ENCODE measurements around the gene DLGAP1. TPM values are rescaled to one million over a fixed set of nuclear protein-coding genes. Genes with fewer than 3 reads are reported as not detected.

The DLGAP1 gene
- polyA plus RNA-seq, 1 of the 3 experiments (the other 2 are of a cell fraction) = not detected

GRCh38 chr18:3914109-3914508 is 541.0 kb downstream of the DLGAP1 start:
- TF ChIP-seq FOSL2 (IDR thresholded peaks at IDR 0.05; ENCODE audit: borderline replicate concordance, low read depth) (no peak), RXRA (IDR thresholded peaks at IDR 0.05; ENCODE audit: borderline replicate concordance, low read depth) (no peak), CHD2 (IDR thresholded peaks at IDR 0.05; ENCODE audit: low read length, partially characterized antibody) (no peak), GATA2 (CRISPR knock-in tag; IDR thresholded peaks at IDR 0.05) (no peak), REST (IDR thresholded peaks at IDR 0.05; ENCODE audit: low read depth, low read length) (no peak), TAF1 (IDR thresholded peaks at IDR 0.05; ENCODE audit: borderline replicate concordance, low read depth, low read length) (no peak), FOXJ3 (CRISPR knock-in tag; IDR thresholded peaks at IDR 0.05) (no peak), EZH2phosphoT487 (IDR thresholded peaks at IDR 0.05; ENCODE audit: borderline replicate concordance, low read depth) (no peak), YY1 (IDR thresholded peaks at IDR 0.05; ENCODE audit: low read depth) (no peak), SIN3A (IDR thresholded peaks at IDR 0.05; ENCODE audit: borderline replicate concordance, low read depth, low read length) (no peak), RCOR1 (IDR thresholded peaks at IDR 0.05; ENCODE audit: low read length) (no peak)
- TF ChIP-seq, protein P1, sequence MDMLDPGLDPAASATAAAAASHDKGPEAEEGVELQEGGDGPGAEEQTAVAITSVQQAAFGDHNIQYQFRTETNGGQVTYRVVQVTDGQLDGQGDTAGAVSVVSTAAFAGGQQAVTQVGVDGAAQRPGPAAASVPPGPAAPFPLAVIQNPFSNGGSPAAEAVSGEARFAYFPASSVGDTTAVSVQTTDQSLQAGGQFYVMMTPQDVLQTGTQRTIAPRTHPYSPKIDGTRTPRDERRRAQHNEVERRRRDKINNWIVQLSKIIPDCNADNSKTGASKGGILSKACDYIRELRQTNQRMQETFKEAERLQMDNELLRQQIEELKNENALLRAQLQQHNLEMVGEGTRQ (IDR thresholded peaks at IDR 0.05; ENCODE audit: borderline replicate concordance, low read depth, low read length) = no peak
- TF ChIP-seq, protein P2, sequence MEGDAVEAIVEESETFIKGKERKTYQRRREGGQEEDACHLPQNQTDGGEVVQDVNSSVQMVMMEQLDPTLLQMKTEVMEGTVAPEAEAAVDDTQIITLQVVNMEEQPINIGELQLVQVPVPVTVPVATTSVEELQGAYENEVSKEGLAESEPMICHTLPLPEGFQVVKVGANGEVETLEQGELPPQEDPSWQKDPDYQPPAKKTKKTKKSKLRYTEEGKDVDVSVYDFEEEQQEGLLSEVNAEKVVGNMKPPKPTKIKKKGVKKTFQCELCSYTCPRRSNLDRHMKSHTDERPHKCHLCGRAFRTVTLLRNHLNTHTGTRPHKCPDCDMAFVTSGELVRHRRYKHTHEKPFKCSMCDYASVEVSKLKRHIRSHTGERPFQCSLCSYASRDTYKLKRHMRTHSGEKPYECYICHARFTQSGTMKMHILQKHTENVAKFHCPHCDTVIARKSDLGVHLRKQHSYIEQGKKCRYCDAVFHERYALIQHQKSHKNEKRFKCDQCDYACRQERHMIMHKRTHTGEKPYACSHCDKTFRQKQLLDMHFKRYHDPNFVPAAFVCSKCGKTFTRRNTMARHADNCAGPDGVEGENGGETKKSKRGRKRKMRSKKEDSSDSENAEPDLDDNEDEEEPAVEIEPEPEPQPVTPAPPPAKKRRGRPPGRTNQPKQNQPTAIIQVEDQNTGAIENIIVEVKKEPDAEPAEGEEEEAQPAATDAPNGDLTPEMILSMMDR (IDR thresholded peaks at IDR 0.05) = no peak
- CTCF ChIA-PET = interaction anchor here (1.3 to 2.1 kb wide), 2 partner anchors 10 to 192 kb away, joined by 3 to 5 read pairs; no protein-coding TSS in a partner anchor
- H3K9me2 ChIP-seq = no peaks in the 10 kb centered on the region

More at GRCh38 chr18:3914109-3914508, 541.0 kb downstream of the DLGAP1 start:
- no peak overlapping the region for H3K9ac ChIP-seq
- H3K4me1 ChIP-seq (ENCODE audit: control insufficient read depth in 1 of 2, insufficient read depth in 2 of 2, low read depth in 1 of 2, low read length in 1 of 2) = no peaks in the 10 kb centered on the region
- no peak overlapping the region for H2AFZ ChIP-seq (ENCODE audit: low read depth)
- 0 out of 2 replicates have a peak, but pooled peaks cover 8% of the 10 kb centered on the region for H3K27me3 ChIP-seq (ENCODE audit: insufficient read depth)
- no peaks in the 10 kb centered on the region for H3K36me3 ChIP-seq (replicated peaks in 1 of 2; ENCODE audit: control insufficient read depth in 1 of 2, insufficient read depth in 2 of 2, low read length in 1 of 2)
- no peaks in the 10 kb centered on the region for H3F3A ChIP-seq (replicated peaks; ENCODE audit: insufficient read depth)
- no peak overlapping the region for H3K4me2 ChIP-seq
- POLR2A ChIA-PET = no interaction called here
- H3K4me3 ChIP-seq (ENCODE audit: low read depth in 2 of 2, low read length in 1 of 2) = no peak overlapping the region
- no peak overlapping the region for H3K27ac ChIP-seq (ENCODE audit: low read depth in 2 of 2, low read length in 1 of 2)
- no peaks in the 10 kb centered on the region for H3K79me2 ChIP-seq (ENCODE audit: insufficient read depth)
- no peaks in the 10 kb centered on the region for H4K20me1 ChIP-seq (ENCODE audit: insufficient read depth)
- H3K9me3 ChIP-seq = no peaks in the 10 kb centered on the region
- 2% methylated on average over 3 of the region's 3 CpGs for WGBS (ENCODE audit: low lambda C conversion rate)
- DNase-seq = no peak
